ENCODE results near the gene NEK8. TPM values are rescaled to one million over a fixed set of nuclear protein-coding genes. Genes with fewer than 3 reads are reported as not detected.

The NEK8 gene
- total and polyA plus RNA-seq, 2 of the 8 experiments (the other 6 are each of a cell fraction or from before 2014, with no cell fraction given), result 14.9 to 23.3 TPM

DNA sequence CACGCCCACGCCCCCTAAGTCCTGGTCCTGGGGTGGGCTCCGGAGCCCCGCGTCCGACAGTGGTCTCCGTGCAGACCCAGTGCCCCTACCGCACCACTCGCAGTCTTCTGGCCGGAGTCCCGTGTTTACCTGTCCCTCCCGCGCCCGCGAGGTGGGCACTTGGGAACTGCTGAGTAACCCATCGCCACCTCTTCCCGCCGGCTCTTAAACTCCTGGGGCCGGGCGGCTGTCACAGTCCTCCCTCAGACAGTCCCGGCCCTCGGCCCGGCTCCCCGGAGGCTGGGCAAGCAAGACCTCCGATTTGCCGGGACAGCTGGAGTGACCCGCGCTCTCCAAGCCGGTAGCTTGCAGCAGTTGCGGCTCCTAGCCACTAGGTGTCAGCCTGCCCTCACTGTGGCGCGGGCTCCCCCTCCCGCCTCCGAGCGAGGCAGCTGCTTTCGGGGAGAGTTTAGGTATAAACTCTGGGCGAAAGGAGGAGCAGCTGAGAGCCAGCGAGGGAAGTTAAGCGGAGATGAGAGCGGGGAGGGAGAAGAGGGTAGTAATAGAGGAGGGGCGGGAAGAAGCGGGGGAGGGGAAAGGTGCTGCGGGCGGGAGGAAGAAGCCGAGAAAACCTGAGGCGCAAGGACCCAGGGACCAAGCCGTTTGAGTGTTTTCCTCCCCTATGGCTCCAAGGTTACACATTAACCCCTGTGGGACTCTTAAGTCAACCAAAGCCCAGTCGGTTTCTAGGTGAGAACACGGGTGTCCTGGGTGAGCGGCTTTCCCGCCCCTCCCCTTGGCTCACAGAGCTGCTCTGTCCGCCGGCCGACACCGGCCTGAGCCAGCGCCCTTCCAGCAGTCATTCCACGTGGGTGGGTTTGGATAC lies 1.7 kb upstream of the NEK8 start (continued):
- TF ChIP-seq SAP30 (IDR thresholded peaks at IDR 0.05; ENCODE audit: insufficient read depth, insufficient replicate concordance, low read length) (no peak), TCF12 (IDR thresholded peaks at IDR 0.05; ENCODE audit: low read depth, low read length) (peak; percentile 87; the same call in 1 of the 2 replicates), KDM1A (IDR thresholded peaks at IDR 0.05; ENCODE audit: borderline replicate concordance, low read length) (no peak), ZNF274 (IDR thresholded peaks at IDR 0.05; ENCODE audit: borderline replicate concordance, extremely low read depth, low read length) (no peak), GABPA (IDR thresholded peaks at IDR 0.05; ENCODE audit: borderline replicate concordance, insufficient read depth, low read length) (no peak), HDAC6 (IDR thresholded peaks at IDR 0.05; ENCODE audit: low read depth, low read length) (no peak), CHD7 (IDR thresholded peaks at IDR 0.05; ENCODE audit: insufficient replicate concordance, low read length) (no peak), KDM4A (IDR thresholded peaks at IDR 0.05; ENCODE audit: low read depth, low read length, severe bottlenecking) (peak; percentile 21), BACH1 (IDR thresholded peaks at IDR 0.05; ENCODE audit: low read length) (no peak), POLR2A (IDR thresholded peaks at IDR 0.05; ENCODE audit: control extremely low read depth in 1 of 2, low read depth in 2 of 2, low read length in 2 of 2) (peak in 1 of 2 experiments; percentile 69; a peak in 2 of 3 replicates)
